H1 (cell line): Measurements from ENCODE around the gene NARS2. TPM values are rescaled to one million over a fixed set of nuclear protein-coding genes. Genes with fewer than 3 reads are reported as not detected.

Experiments used
- CTCF ChIA-PET: fragments of 300-600 bp; sonication (Branson Sonifier 250); formaldehyde crosslinking; loops from one replicate; lab custom pipeline; 2021; ENCODE audit not compliant: partially characterized antibody; lab: Charles Lee
- POLR2A ChIA-PET: fragments of 300-600 bp; sonication (Branson Sonifier 250); formaldehyde crosslinking; loops from one replicate; lab custom pipeline; 2021; ENCODE audit warnings: inconsistent platforms; ENCODE audit not compliant: partially characterized antibody; lab: Charles Lee
- DNase-seq, 2 experiments: peaks; one replicate each; pipeline versions ENCODE4 v3.0.0 to v3.0.0-alpha.2; 2010 to 2022; ENCODE audit warnings: low spot score in 2 of 2, low read depth in 1 of 2, mixed read lengths in 1 of 2
- FAIRE-seq: peaks from 2 replicates; lab custom pipeline; 2011; peaks lifted over from hg19 to GRCh38; lab: Jason Lieb, UNC
- H2AFZ ChIP-seq: 2 replicates; pipeline ENCODE4 v1.8.1; 2012; ENCODE audit warnings: low read length, inconsistent platforms
- H2AK5ac ChIP-seq: 2 replicates; pipeline ENCODE4 v1.6.1; 2013; ENCODE audit warnings: low read depth, low read length
- H2BK120ac ChIP-seq: replicated peaks from 2 replicates; pipeline ENCODE3; 2013; ENCODE audit warnings: low read depth, low read length, inconsistent platforms
- H2BK12ac ChIP-seq: 2 replicates; pipeline ENCODE4 v1.6.1; 2013; ENCODE audit warnings: low read depth, low read length
- H2BK15ac ChIP-seq: 2 replicates; pipeline ENCODE4 v1.6.1; 2013; ENCODE audit warnings: low read length
- H2BK20ac ChIP-seq: 2 replicates; pipeline ENCODE4 v1.6.1; 2013; ENCODE audit warnings: low read length
- H2BK5ac ChIP-seq: 2 replicates; pipeline ENCODE4 v1.6.1; 2013; ENCODE audit warnings: low read depth, low read length
- H3K14ac ChIP-seq: 2 replicates; pipeline ENCODE4 v1.6.1; 2013; ENCODE audit warnings: inconsistent platforms; ENCODE audit not compliant: insufficient read length
- H3K18ac ChIP-seq: 2 replicates; pipeline ENCODE4 v1.6.1; 2013; ENCODE audit warnings: low read length; ENCODE audit errors: extremely low read depth
- H3K23ac ChIP-seq: 2 replicates; pipeline ENCODE4 v1.6.1; 2013; ENCODE audit warnings: inconsistent platforms; ENCODE audit not compliant: insufficient read length
- H3K23me2 ChIP-seq: 2 replicates; pipeline ENCODE4 v1.6.1; 2013; ENCODE audit warnings: low read depth, low read length
- H3K27ac ChIP-seq: 2 replicates; pipeline ENCODE4 v1.6.1; 2011; ENCODE audit warnings: low read depth, low read length, inconsistent platforms
- H3K27me3 ChIP-seq, 4 experiments: replicated peaks in 1 of 4; 1 replicate in 1 of 4; 2 replicates in 3 of 4; pipeline versions ENCODE4 v1.6.1 to v1.8.1; 2011 to 2013; ENCODE audit warnings: low read length in 3 of 4, mild to moderate bottlenecking in 3 of 4, inconsistent platforms in 2 of 4, mixed read lengths in 2 of 4, moderate library complexity in 1 of 4; ENCODE audit not compliant: control insufficient read depth in 3 of 4, insufficient read depth in 3 of 4; ENCODE audit errors: extremely low read depth in 1 of 4
- H3K36me3 ChIP-seq, 4 experiments: 2 replicates each; pipeline versions ENCODE4 v1.6.1 to v1.8.1; 2011 to 2013; ENCODE audit warnings: mild to moderate bottlenecking in 4 of 4, low read length in 3 of 4, moderate library complexity in 2 of 4, control low read depth in 1 of 4, inconsistent platforms in 1 of 4; ENCODE audit not compliant: insufficient read depth in 4 of 4, control insufficient read depth in 2 of 4
- H3K4ac ChIP-seq: replicated peaks from 2 replicates; pipeline ENCODE3; 2013; ENCODE audit warnings: low read length, low read depth, mixed read lengths, inconsistent platforms; ENCODE audit not compliant: insufficient read length
- H3K4me1 ChIP-seq, 4 experiments: replicated peaks in 1 of 4; 1 replicate in 1 of 4; 2 replicates in 3 of 4; pipeline versions ENCODE4 v1.6.1 to v1.8.1; 2011 to 2013; ENCODE audit warnings: low read length in 3 of 4, inconsistent platforms in 2 of 4, mixed read lengths in 1 of 4; ENCODE audit not compliant: insufficient read depth in 4 of 4, control insufficient read depth in 3 of 4
- H3K4me2 ChIP-seq, 2 experiments: 2 replicates each; pipeline versions ENCODE4 v1.6.1 to v1.8.1; 2011 to 2013; ENCODE audit warnings: low read depth in 2 of 2, low read length in 2 of 2, control low read depth in 1 of 2, inconsistent platforms in 1 of 2, mild to moderate bottlenecking in 1 of 2; ENCODE audit not compliant: insufficient read depth in 1 of 2
- H3K4me3 ChIP-seq, 4 experiments: fragments of 200-600, 300-600 bp in 1 of 4; sonication (generic), shearing (Covaris generic), sonication (Bioruptor Twin) in 1 of 4; 2 replicates each; pipeline versions ENCODE4 v1.5.1 to v1.8.1; 2011 to 2016; ENCODE audit warnings: low read length in 4 of 4, low read depth in 3 of 4, control low read depth in 2 of 4, inconsistent platforms in 2 of 4, mild to moderate bottlenecking in 2 of 4, mixed read lengths in 1 of 4, moderate library complexity in 1 of 4; ENCODE audit not compliant: insufficient read depth in 2 of 4; ENCODE audit errors: extremely low read depth in 1 of 4
- H3K56ac ChIP-seq: replicated peaks from 2 replicates; pipeline ENCODE3; 2013; ENCODE audit warnings: low read depth, mild to moderate bottlenecking, mixed read lengths, low read length, inconsistent platforms; ENCODE audit not compliant: insufficient read length
- H3K79me1 ChIP-seq: 2 replicates; pipeline ENCODE4 v1.6.1; 2013; ENCODE audit warnings: low read depth, low read length, control low read depth
- H3K79me2 ChIP-seq, 2 experiments: 2 replicates each; pipeline versions ENCODE4 v1.6.1 to v1.8.1; 2012 to 2013; ENCODE audit warnings: low read length in 2 of 2, mild to moderate bottlenecking in 2 of 2, inconsistent platforms in 1 of 2; ENCODE audit not compliant: insufficient read depth in 2 of 2, control insufficient read depth in 1 of 2
- H3K9ac ChIP-seq, 4 experiments: replicated peaks in 1 of 4; 1 replicate in 1 of 4; 2 replicates in 3 of 4; pipeline versions ENCODE4 v1.6.1 to v1.8.1; 2011 to 2013; ENCODE audit warnings: low read depth in 3 of 4, low read length in 3 of 4, control low read depth in 2 of 4, mild to moderate bottlenecking in 2 of 4, moderate library complexity in 2 of 4, inconsistent platforms in 1 of 4; ENCODE audit errors: extremely low read depth in 1 of 4
- H3K9me3 ChIP-seq, 2 experiments: 2 replicates each; pipeline versions ENCODE4 v1.6.1 to v1.8.1; 2012 to 2013; ENCODE audit warnings: mild to moderate bottlenecking in 2 of 2, moderate library complexity in 2 of 2, control low read depth in 1 of 2, inconsistent platforms in 1 of 2, low read depth in 1 of 2, low read length in 1 of 2, mixed read lengths in 1 of 2; ENCODE audit not compliant: insufficient read depth in 2 of 2
- H4K20me1 ChIP-seq, 2 experiments: replicated peaks in 1 of 2; 2 replicates each; pipeline versions ENCODE3 to v1.8.1; 2011 to 2013; ENCODE audit warnings: inconsistent platforms in 2 of 2, low read length in 2 of 2, mild to moderate bottlenecking in 1 of 2; ENCODE audit not compliant: insufficient read depth in 2 of 2, control insufficient read depth in 1 of 2
- H4K5ac ChIP-seq: 2 replicates; pipeline ENCODE4 v1.6.1; 2013; ENCODE audit warnings: low read length, low read depth, mixed read lengths, inconsistent platforms; ENCODE audit not compliant: insufficient read length
- H4K8ac ChIP-seq: 2 replicates; pipeline ENCODE4 v1.8.0; 2013; ENCODE audit warnings: mild to moderate bottlenecking, moderate library complexity, low read length, inconsistent platforms; ENCODE audit not compliant: insufficient read depth; ENCODE audit errors: extremely low read depth
- H4K91ac ChIP-seq: replicated peaks from 2 replicates; pipeline ENCODE3; 2013; ENCODE audit warnings: low read length, mixed read lengths, inconsistent platforms; ENCODE audit not compliant: insufficient read length
- CEBPB ChIP-seq: IDR thresholded peaks from 2 replicates; pipeline ENCODE4 v1.6.1; 2012; ENCODE audit warnings: low read depth, low read length
- JUN ChIP-seq: IDR thresholded peaks from 2 replicates; pipeline ENCODE4 v1.6.1; 2011; ENCODE audit warnings: low read depth, mild to moderate bottlenecking, improper control_type of control experiment, low read length
- PHF8 ChIP-seq: fragments of 200-600 bp; sonication (generic); conservative IDR thresholded peaks from 2 replicates; pipeline ENCODE4 v1.7.1; 2012; ENCODE audit warnings: low read depth, mild to moderate bottlenecking, inconsistent platforms, low read length, moderate library complexity
- RAD21 ChIP-seq, 2 experiments: IDR thresholded peaks in 1 of 2; conservative IDR thresholded peaks in 1 of 2; 2 replicates each; pipeline ENCODE4 v1.6.1; 2011; ENCODE audit warnings: low read depth in 2 of 2, low read length in 2 of 2, improper control_type of control experiment in 1 of 2, inconsistent platforms in 1 of 2, mild to moderate bottlenecking in 1 of 2, moderate library complexity in 1 of 2
- RNF2 ChIP-seq: fragments of 200-900, 300-1000 bp; sonication (generic); IDR thresholded peaks from 2 replicates; pipeline ENCODE4 v1.7.1; 2016; ENCODE audit warnings: borderline replicate concordance, low read depth, mild to moderate bottlenecking, antibody characterized with exemption, low read length; ENCODE audit not compliant: poor library complexity, severe bottlenecking; ENCODE audit errors: missing control alignments
- SIN3A ChIP-seq, 2 experiments: IDR thresholded peaks in 1 of 2; conservative IDR thresholded peaks in 1 of 2; 2 replicates each; pipeline ENCODE4 v1.6.1; 2011 to 2012; ENCODE audit warnings: low read length in 2 of 2, improper control_type of control experiment in 1 of 2, low read depth in 1 of 2, mild to moderate bottlenecking in 1 of 2
- SIX5 ChIP-seq: IDR thresholded peaks from 2 replicates; pipeline ENCODE4 v1.6.1; 2011; ENCODE audit warnings: mild to moderate bottlenecking, low read depth, low read length
- WGBS, 2 experiments: shearing (Covaris generic) in 1 of 2; methylation state at CpG; one replicate each; pipeline versions ENCODE4 v1.1.6 to v1.1.7; 2013 to 2015; ENCODE audit warnings: low lambda C conversion rate in 2 of 2, mixed read lengths in 2 of 2, inconsistent platforms in 1 of 2, low coverage in 1 of 2, missing lambda C conversion rate in 1 of 2; ENCODE audit not compliant: insufficient replicate concordance in 2 of 2, insufficient coverage in 1 of 2, insufficient read length in 1 of 2; ENCODE audit errors: extremely low coverage in 1 of 2, missing lambda C conversion rate in 1 of 2; 5-methylcytosine and 5-hydroxymethylcytosine counted together
- polyA plus RNA-seq, 7 experiments: library from polyadenylated mRNA; depleted of rRNA in 3 of 7; stranded (reverse) in 5 of 7; unstranded in 2 of 7; fragments of >200 nt in 5 of 7; fragments of 200-250 nt in 2 of 7; gene quantifications; 1 replicate in 5 of 7; 2 replicates in 1 of 7; 4 replicates in 1 of 7; pipeline versions ENCODE4 v1.2.1 to v1.2.3, GENCODE V29; 2011 to 2013; ENCODE audit warnings: missing spikeins in 2 of 7, mixed read lengths in 2 of 7
- total RNA-seq: library from RNA; stranded (reverse); fragmentation: NEBNext Ultra II Directional; extraction: Animal tissue kit (Norgen Biotek cat#: 25700); gene quantifications from 2 replicates; pipeline ENCODE4 v1.2.1, GENCODE V29; 2021

The NARS2 gene
- total and polyA plus RNA-seq, 2 of the 8 experiments (the other 6 are each of a cell fraction or from before 2014, with no cell fraction given), result 26.2 to 51.6 TPM

DNA sequence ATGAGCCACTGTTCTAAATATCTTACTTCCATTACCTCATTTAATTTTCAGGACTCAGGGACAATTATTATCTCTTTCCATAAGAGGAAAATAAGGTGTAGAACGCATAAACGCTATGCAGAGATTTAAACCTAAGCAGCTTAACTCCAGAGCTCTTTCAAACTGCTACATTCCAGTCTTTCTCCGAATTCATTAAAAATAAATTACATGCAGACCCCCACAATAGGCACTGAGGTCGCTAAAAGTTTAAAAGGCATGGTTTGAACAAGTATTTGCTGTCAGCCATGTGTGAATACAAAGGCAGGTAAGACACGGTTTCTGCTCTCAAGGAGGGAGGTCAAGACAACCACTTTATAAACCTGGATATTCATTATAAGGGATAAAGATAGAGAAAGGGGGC, 983 bp downstream of the NARS2 start:
- Histone ChIP-seq H2BK12ac (no peak overlapping the region), H2BK15ac (no peak overlapping the region), H3K56ac (no peak overlapping the region), H3K27ac (no peak overlapping the region), H2BK5ac (no peak overlapping the region), H3K23me2 (peaks cover 11% of the 10 kb centered on the region), H2AFZ (peak overlapping the region; percentile 51; the same call in 1 of the 2 replicates), H3K23ac (no peak overlapping the region), H3K9me3 (no peaks in the 10 kb centered on the region), H3K27me3 (no peaks in the 10 kb centered on the region), H3K79me1 (no peaks in the 10 kb centered on the region; the same call in 1 of the 2 replicates), H3K4me3 (peak overlapping the region; percentile 88 to 93 (median 91)), H3K36me3 (peaks cover 3 to 27% (median 11%) of the 10 kb centered on the region in 4 experiments; a peak in 6 of 8 replicates), H4K5ac (no peak overlapping the region), H4K91ac (no peak overlapping the region), H2AK5ac (no peak overlapping the region), H3K4me1 (no peaks in the 10 kb centered on the region; a peak in 2 of 7 replicates), H4K8ac (no peak overlapping the region), H4K20me1 (no peaks in the 10 kb centered on the region), H3K79me2 (peaks cover 0 to 23% of the 10 kb centered on the region in 2 experiments; a peak in 2 of 4 replicates), H3K14ac (no peak overlapping the region), H3K18ac (no peak overlapping the region), H2BK20ac (no peak overlapping the region), H2BK120ac (no peak overlapping the region), H3K4ac (no peak overlapping the region), H3K9ac (peak overlapping the region in 2 of 4 experiments; percentile 80 to 85; a peak in 3 of 7 replicates), H3K4me2 (peak overlapping the region; percentile 82 to 94)
- FAIRE-seq (no peak), DNase-seq (no peak)
- 27% methylated on average over 5 of the region's 5 CpGs; no CpG with 5 or more reads in 1 of the 2 experiments for WGBS, 2 experiments
- ChIA-PET CTCF (interaction anchor here (1.0 to 4.9 kb wide), 4 partner anchors 9 to 154 kb away, joined by 3 to 35 read pairs (median 18); no protein-coding TSS in a partner anchor), POLR2A (interaction anchor here (0.6 to 2.3 kb wide), 6 partner anchors 8 to 435 kb away, joined by 3 to 13 read pairs (median 4); partner anchors contain the start of gene ALG8)
- TF ChIP-seq PHF8 (no peak), CEBPB (no peak), RNF2 (no peak), SIN3A (conservative IDR thresholded peaks at IDR 0.05 in 1 of 2, IDR thresholded peaks at IDR 0.05 in 1 of 2; ENCODE audit: low read depth in 1 of 2, low read length in 2 of 2) (0 out of 4 replicates have a peak, but pooled peaks of 1 of the 2 experiments have one; percentile 41), JUN (no peak), RAD21 (IDR thresholded peaks at IDR 0.05 in 1 of 2, conservative IDR thresholded peaks at IDR 0.05 in 1 of 2; ENCODE audit: low read depth in 2 of 2, low read length in 2 of 2) (no peak), SIX5 (no peak)
